Osteocyte (in vitro differentiated cells): ENCODE results near the gene ABL2. TPM values are rescaled to one million over a fixed set of nuclear protein-coding genes. Genes with fewer than 3 reads are reported as not detected.
A peak's percentile ranks its signal among the peaks of the same experiment; 100 is the strongest.

Experiments used
- DNase-seq: peaks from one replicate; pipeline ENCODE4 v3.0.0; 2021; ENCODE audit warnings: mixed read lengths; ENCODE audit not compliant: unreplicated experiment; ENCODE audit errors: extremely low spot score
- H3K27ac Mint-ChIP-seq: one replicate; pipeline ENCODE4 v1.8.0; 2021; ENCODE audit warnings: mild to moderate bottlenecking, mixed read lengths; ENCODE audit not compliant: unreplicated experiment
- H3K27me3 Mint-ChIP-seq: one replicate; pipeline ENCODE4 v1.8.0; 2021; ENCODE audit warnings: mixed read lengths; ENCODE audit not compliant: unreplicated experiment
- H3K36me3 Mint-ChIP-seq: one replicate; pipeline ENCODE4 v1.8.0; 2021; ENCODE audit warnings: mixed read lengths; ENCODE audit not compliant: unreplicated experiment
- H3K4me1 Mint-ChIP-seq: one replicate; pipeline ENCODE4 v1.8.0; 2021; ENCODE audit warnings: mixed read lengths; ENCODE audit not compliant: unreplicated experiment
- H3K4me3 Mint-ChIP-seq: one replicate; pipeline ENCODE4 v1.8.0; 2021; ENCODE audit warnings: mild to moderate bottlenecking, moderate library complexity, mixed read lengths; ENCODE audit not compliant: unreplicated experiment
- H3K9me3 Mint-ChIP-seq: one replicate; pipeline ENCODE4 v1.8.0; 2021; ENCODE audit warnings: mixed read lengths; ENCODE audit not compliant: unreplicated experiment
- total RNA-seq: library from RNA; stranded (reverse); gene quantifications from 2 replicates; pipeline ENCODE4 v1.2.1, GENCODE V29; 2021
- TF ChIP-seq, protein P1 (sequence below): fragments of 200-600 bp; sonication (generic); IDR thresholded peaks from 2 replicates; pipeline ENCODE4 v1.5.0; 2021; ENCODE audit warnings: antibody characterized with exemption, mild to moderate bottlenecking, moderate library complexity

ABL2 gene
- total RNA-seq, 1 donor from 2014 or later = 36.3 TPM

- no peak for DNase-seq
- TF ChIP-seq, protein P1, sequence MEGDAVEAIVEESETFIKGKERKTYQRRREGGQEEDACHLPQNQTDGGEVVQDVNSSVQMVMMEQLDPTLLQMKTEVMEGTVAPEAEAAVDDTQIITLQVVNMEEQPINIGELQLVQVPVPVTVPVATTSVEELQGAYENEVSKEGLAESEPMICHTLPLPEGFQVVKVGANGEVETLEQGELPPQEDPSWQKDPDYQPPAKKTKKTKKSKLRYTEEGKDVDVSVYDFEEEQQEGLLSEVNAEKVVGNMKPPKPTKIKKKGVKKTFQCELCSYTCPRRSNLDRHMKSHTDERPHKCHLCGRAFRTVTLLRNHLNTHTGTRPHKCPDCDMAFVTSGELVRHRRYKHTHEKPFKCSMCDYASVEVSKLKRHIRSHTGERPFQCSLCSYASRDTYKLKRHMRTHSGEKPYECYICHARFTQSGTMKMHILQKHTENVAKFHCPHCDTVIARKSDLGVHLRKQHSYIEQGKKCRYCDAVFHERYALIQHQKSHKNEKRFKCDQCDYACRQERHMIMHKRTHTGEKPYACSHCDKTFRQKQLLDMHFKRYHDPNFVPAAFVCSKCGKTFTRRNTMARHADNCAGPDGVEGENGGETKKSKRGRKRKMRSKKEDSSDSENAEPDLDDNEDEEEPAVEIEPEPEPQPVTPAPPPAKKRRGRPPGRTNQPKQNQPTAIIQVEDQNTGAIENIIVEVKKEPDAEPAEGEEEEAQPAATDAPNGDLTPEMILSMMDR = no peak
- Mint-ChIP-seq H3K4me3 (no peak overlapping the region), H3K27me3 (no peaks in the 10 kb centered on the region), H3K27ac (peak overlapping the region; percentile 85), H3K9me3 (no peaks in the 10 kb centered on the region), H3K36me3 (peaks cover 35% of the 10 kb centered on the region), H3K4me1 (peaks cover 31% of the 10 kb centered on the region)
Observed at GRCh38 chr1:179090923-179091322, 138.6 kb downstream of the ABL2 start.

DNA sequence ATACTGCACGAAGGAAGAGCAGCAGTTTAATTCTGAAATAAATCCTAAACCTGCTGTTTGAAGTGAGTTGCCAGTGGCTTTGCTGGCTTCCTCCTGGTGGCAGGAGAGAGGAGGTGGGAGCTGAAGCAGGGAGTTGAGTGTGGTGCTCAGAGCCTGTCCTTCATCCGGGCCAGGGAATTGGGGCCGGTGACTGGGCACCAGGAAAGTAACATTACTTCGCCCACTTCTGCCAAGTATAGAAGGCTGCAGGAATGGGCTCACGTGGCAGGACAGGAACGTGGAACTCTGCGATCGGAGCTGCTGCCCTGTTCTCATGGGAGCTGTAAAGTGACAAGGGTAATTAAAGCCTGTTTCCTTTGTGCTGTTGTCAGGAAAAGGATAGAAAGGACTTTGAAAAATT, 139.0 kb downstream of the ABL2 start:
- no peaks in the 10 kb centered on the region for H3K9me3 Mint-ChIP-seq
- H3K27me3 Mint-ChIP-seq = no peaks in the 10 kb centered on the region
- H3K4me1 Mint-ChIP-seq = peaks cover 31% of the 10 kb centered on the region
- no peak overlapping the region for H3K4me3 Mint-ChIP-seq
- no peak for DNase-seq
- peak overlapping the region; percentile 85 for H3K27ac Mint-ChIP-seq
- H3K36me3 Mint-ChIP-seq = peaks cover 33% of the 10 kb centered on the region
- TF ChIP-seq, protein P1 = peak; percentile 13

GRCh38 chr1:179089827-179090482, 139.5 kb downstream of the ABL2 start:
- Mint-ChIP-seq H3K27me3 (no peaks in the 10 kb centered on the region), H3K9me3 (no peaks in the 10 kb centered on the region), H3K4me3 (no peak overlapping the region), H3K4me1 (peaks cover 31% of the 10 kb centered on the region), H3K27ac (peak overlapping the region; percentile 85), H3K36me3 (peaks cover 31% of the 10 kb centered on the region)
- DNase-seq = no peak
- TF ChIP-seq, protein P1 = no peak

- Mint-ChIP-seq H3K27me3 (no peaks in the 10 kb centered on the region), H3K36me3 (peaks cover 16% of the 10 kb centered on the region), H3K4me3 (no peak overlapping the region), H3K9me3 (no peaks in the 10 kb centered on the region), H3K4me1 (peaks cover 34% of the 10 kb centered on the region), H3K27ac (peak overlapping the region; percentile 34)
- no peak for DNase-seq
- TF ChIP-seq, protein P1 = no peak
Observed at GRCh38 chr1:179087665-179088064, 141.8 kb downstream of the ABL2 start.

- DNase-seq = no peak
- H3K27ac Mint-ChIP-seq = peak overlapping the region; percentile 34
- H3K9me3 Mint-ChIP-seq = no peaks in the 10 kb centered on the region
- no peaks in the 10 kb centered on the region for H3K36me3 Mint-ChIP-seq
- TF ChIP-seq, protein P1 = no peak
- H3K4me1 Mint-ChIP-seq = peaks cover 28% of the 10 kb centered on the region
- peak overlapping the region; percentile 59 for H3K4me3 Mint-ChIP-seq
- H3K27me3 Mint-ChIP-seq = no peaks in the 10 kb centered on the region
Observed at GRCh38 chr1:179083533-179083932, 145.9 kb downstream of the ABL2 start.
